Astrocyte (in vitro differentiated cells and primary cell): Measurements from ENCODE around the gene BTBD6.

Experiments used
- EZH2 ChIP-seq: IDR thresholded peaks from 2 replicates; pipeline ENCODE4 v1.6.1; 2012; ENCODE audit warnings: mild to moderate bottlenecking, low read length, inconsistent platforms; ENCODE audit not compliant: insufficient read depth
- TF ChIP-seq, protein P1 (sequence below): IDR thresholded peaks from 2 replicates; pipeline ENCODE4 v1.5.1; 2011; ENCODE audit warnings: low read depth, mild to moderate bottlenecking, inconsistent platforms, low read length, moderate library complexity; ENCODE audit not compliant: insufficient read depth

DNA sequence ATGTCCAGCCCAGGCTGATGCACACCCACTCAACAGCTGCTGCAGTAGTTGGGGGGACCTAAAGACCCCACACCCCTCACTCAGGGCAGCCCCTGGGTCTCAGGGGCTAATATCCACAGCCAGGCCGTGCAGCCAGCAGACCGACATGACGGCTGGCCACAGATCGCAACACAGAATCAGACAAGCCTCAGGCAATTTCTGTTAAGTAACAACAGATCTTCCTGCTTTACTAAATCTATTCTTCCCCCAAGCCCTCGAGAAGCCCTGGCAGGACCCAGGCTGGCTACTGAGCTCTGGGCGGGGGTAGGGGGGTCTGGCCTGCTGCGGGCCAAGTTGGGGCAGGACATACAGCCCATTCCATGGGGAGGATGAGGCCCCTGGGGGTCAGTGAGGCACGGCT is 39.2 kb upstream of the BTBD6 start:
- TF ChIP-seq, protein P1, sequence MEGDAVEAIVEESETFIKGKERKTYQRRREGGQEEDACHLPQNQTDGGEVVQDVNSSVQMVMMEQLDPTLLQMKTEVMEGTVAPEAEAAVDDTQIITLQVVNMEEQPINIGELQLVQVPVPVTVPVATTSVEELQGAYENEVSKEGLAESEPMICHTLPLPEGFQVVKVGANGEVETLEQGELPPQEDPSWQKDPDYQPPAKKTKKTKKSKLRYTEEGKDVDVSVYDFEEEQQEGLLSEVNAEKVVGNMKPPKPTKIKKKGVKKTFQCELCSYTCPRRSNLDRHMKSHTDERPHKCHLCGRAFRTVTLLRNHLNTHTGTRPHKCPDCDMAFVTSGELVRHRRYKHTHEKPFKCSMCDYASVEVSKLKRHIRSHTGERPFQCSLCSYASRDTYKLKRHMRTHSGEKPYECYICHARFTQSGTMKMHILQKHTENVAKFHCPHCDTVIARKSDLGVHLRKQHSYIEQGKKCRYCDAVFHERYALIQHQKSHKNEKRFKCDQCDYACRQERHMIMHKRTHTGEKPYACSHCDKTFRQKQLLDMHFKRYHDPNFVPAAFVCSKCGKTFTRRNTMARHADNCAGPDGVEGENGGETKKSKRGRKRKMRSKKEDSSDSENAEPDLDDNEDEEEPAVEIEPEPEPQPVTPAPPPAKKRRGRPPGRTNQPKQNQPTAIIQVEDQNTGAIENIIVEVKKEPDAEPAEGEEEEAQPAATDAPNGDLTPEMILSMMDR = no peak
- TF ChIP-seq EZH2 = no peak
